GM12878 (cell line): ENCODE data around the gene SLC35F3. TPM values are rescaled to one million over a fixed set of nuclear protein-coding genes. Genes with fewer than 3 reads are reported as not detected.

Source experiments
- ATAC-seq: fragments of 200-7000 bp; cut with Tn5 transposase; 3 replicates; pipeline ENCODE4 v1.9.1; 2020; ENCODE audit warnings: mild to moderate bottlenecking, moderate library complexity
- BruUV-seq: library from RNA; stranded (reverse); fragments of 400-500 nt; replicated peaks from 2 replicates; lab custom pipeline; 2021; lab: Mats Ljungman, UMichigan
- CTCF ChIA-PET: fragments of 300-600 bp; sonication (Branson Sonifier 250); formaldehyde crosslinking; extraction: SDS; loops from one replicate; lab custom pipeline; 2021; ENCODE audit warnings: inconsistent platforms; lab: Yijun Ruan, JAX
- POLR2A ChIA-PET: fragments of 350-600 bp; formaldehyde crosslinking; extraction: SDS; loops from one replicate; lab custom pipeline; 2021; ENCODE audit warnings: inconsistent platforms; lab: Charles Lee
- RAD21 ChIA-PET: fragments of 300-600 bp; sonication (Branson Sonifier 250); formaldehyde crosslinking; loops from one replicate; lab custom pipeline; 2023; ENCODE audit warnings: antibody characterized with exemption; ENCODE audit not compliant: unreplicated experiment; lab: Charles Lee
- SMC1A ChIA-PET: fragments of 300-600 bp; sonication (Branson Sonifier 250); formaldehyde crosslinking; loops from one replicate; lab custom pipeline; 2023; ENCODE audit not compliant: unreplicated experiment, uncharacterized antibody; lab: Charles Lee
- DNase-seq: peaks from one replicate; pipeline ENCODE4 v3.0.0-alpha.2; 2011; ENCODE audit warnings: low read depth, low spot score
- FAIRE-seq: peaks from 3 replicates; lab custom pipeline; 2011; peaks lifted over from hg19 to GRCh38; lab: Jason Lieb, UNC
- H2AFZ ChIP-seq: 2 replicates; pipeline ENCODE4 v1.6.0; 2011; ENCODE audit warnings: low read depth, low read length, control low read depth; ENCODE audit not compliant: control insufficient read depth
- H3K27ac ChIP-seq: 2 replicates; pipeline ENCODE4 v1.5.1; 2011; ENCODE audit warnings: control low read depth; ENCODE audit not compliant: control insufficient read depth, insufficient read depth
- H3K27me3 ChIP-seq, 2 experiments: replicated peaks in 1 of 2; 2 replicates each; pipeline versions ENCODE4 v1.6.0 to v1.6.1; 2011; ENCODE audit warnings: low read length in 1 of 2; ENCODE audit not compliant: control insufficient read depth in 2 of 2, insufficient read depth in 2 of 2
- H3K36me3 ChIP-seq, 2 experiments: 2 replicates each; pipeline ENCODE4 v1.5.1; 2011; ENCODE audit warnings: low read length in 1 of 2; ENCODE audit not compliant: control insufficient read depth in 2 of 2, insufficient read depth in 2 of 2
- H3K4me1 ChIP-seq: 2 replicates; pipeline ENCODE4 v1.6.1; 2011; ENCODE audit warnings: mild to moderate bottlenecking, low read length, moderate library complexity, mixed read lengths; ENCODE audit not compliant: control insufficient read depth, insufficient read depth
- H3K4me2 ChIP-seq: 2 replicates; pipeline ENCODE4 v1.6.0; 2011; ENCODE audit warnings: control low read depth; ENCODE audit not compliant: control insufficient read depth, insufficient read depth
- H3K4me3 ChIP-seq: fragments of 200-600 bp; sonication (generic); 2 replicates; pipeline ENCODE4 v1.5.1; 2016
- H3K79me2 ChIP-seq: 2 replicates; pipeline ENCODE4 v1.6.0; 2011; ENCODE audit warnings: low read length; ENCODE audit not compliant: control insufficient read depth, insufficient read depth
- H3K9ac ChIP-seq: 2 replicates; pipeline ENCODE4 v1.8.0; 2011; ENCODE audit warnings: low read length, control low read depth, mixed read lengths; ENCODE audit not compliant: control insufficient read depth, insufficient read depth
- H3K9me3 ChIP-seq: replicated peaks from 3 replicates; pipeline ENCODE4 v1.5.1; 2011; ENCODE audit warnings: mild to moderate bottlenecking, low read length; ENCODE audit not compliant: control insufficient read depth, insufficient read depth
- H4K20me1 ChIP-seq: 2 replicates; pipeline ENCODE4 v1.6.0; 2011; ENCODE audit not compliant: control insufficient read depth, insufficient read depth
- ASH2L ChIP-seq: fragments of 300-600, 200-600 bp; sonication (generic); IDR thresholded peaks from 2 replicates; pipeline ENCODE4 v1.6.1; 2017; ENCODE audit warnings: low read depth, mild to moderate bottlenecking, borderline replicate concordance
- ATF7 ChIP-seq: fragments of 450-650 bp; IDR thresholded peaks from 2 replicates; pipeline ENCODE4 v1.6.1; 2016; ENCODE audit warnings: low read depth, mild to moderate bottlenecking
- CHD1 ChIP-seq: IDR thresholded peaks from 2 replicates; pipeline ENCODE4 v1.6.1; 2012; ENCODE audit warnings: low read depth, low read length, improper control_type of control experiment
- EED ChIP-seq: sonication (generic); IDR thresholded peaks from 2 replicates; pipeline ENCODE4 v1.6.1; 2016; ENCODE audit warnings: antibody characterized with exemption, low read depth
- JUNB ChIP-seq: IDR thresholded peaks from 2 replicates; pipeline ENCODE4 v1.6.1; 2016; ENCODE audit warnings: antibody characterized with exemption, mild to moderate bottlenecking
- KDM1A ChIP-seq: fragments of 200-600 bp; sonication (generic); IDR thresholded peaks from 2 replicates; pipeline ENCODE4 v1.6.1; 2016; ENCODE audit warnings: borderline replicate concordance
- MEF2B ChIP-seq: fragments of 450-650 bp; IDR thresholded peaks from 2 replicates; pipeline ENCODE4 v1.6.1; 2018; ENCODE audit warnings: mild to moderate bottlenecking, moderate library complexity; ENCODE audit not compliant: partially characterized antibody, poor library complexity, severe bottlenecking
- NFIC ChIP-seq: IDR thresholded peaks from 2 replicates; pipeline ENCODE4 v1.6.1; 2012; ENCODE audit warnings: low read depth, mild to moderate bottlenecking, inconsistent platforms, low read length, moderate library complexity
- POLR2AphosphoS2 ChIP-seq: IDR thresholded peaks from 2 replicates; pipeline ENCODE4 v1.6.1; 2011; ENCODE audit warnings: low read depth, mild to moderate bottlenecking, low read length, improper control_type of control experiment, moderate library complexity
- RB1 ChIP-seq: fragments of 450-650 bp; formaldehyde crosslinking; IDR thresholded peaks from 2 replicates; pipeline ENCODE4 v1.6.1; 2017; ENCODE audit warnings: mild to moderate bottlenecking, borderline replicate concordance
- RFX5 ChIP-seq: IDR thresholded peaks from 2 replicates; pipeline ENCODE4 v1.6.1; 2011; ENCODE audit warnings: low read depth, low read length, improper control_type of control experiment
- STAT1 ChIP-seq: fragments of 450-650 bp; conservative IDR thresholded peaks from 2 replicates; pipeline ENCODE4 v1.6.1; 2014; ENCODE audit warnings: antibody characterized with exemption, mild to moderate bottlenecking
- ZNF207 ChIP-seq: fragments of 450-650 bp; IDR thresholded peaks from 2 replicates; pipeline ENCODE4 v1.6.1; 2014; ENCODE audit warnings: antibody characterized with exemption, mild to moderate bottlenecking, borderline replicate concordance
- ZNF622 ChIP-seq: fragments of 450-650 bp; IDR thresholded peaks from 2 replicates; pipeline ENCODE4 v1.6.1; 2017; ENCODE audit warnings: mild to moderate bottlenecking, inconsistent platforms
- WGBS: methylation state at CpG from one replicate; pipeline ENCODE4 v1.1.6; 2016; ENCODE audit warnings: low lambda C conversion rate; ENCODE audit not compliant: insufficient replicate concordance, insufficient coverage; ENCODE audit errors: missing lambda C conversion rate; 5-methylcytosine and 5-hydroxymethylcytosine counted together
- in situ Hi-C: fragments of 300-500 bp; cut with MboI; formaldehyde crosslinking; loops from 9 replicates; pipeline ENCODE4 v1.14.3; 2018; ENCODE audit warnings: mixed read lengths
- intact Hi-C: fragments of 100-400 bp; cut with micrococcal nuclease; formaldehyde crosslinking; loops from one replicate; pipeline ENCODE4 v1.14.2; 2022; ENCODE audit not compliant: unreplicated experiment
- polyA plus RNA-seq, 11 experiments: library from polyadenylated mRNA; depleted of rRNA in 4 of 11; unstranded in 6 of 11; stranded (reverse) in 5 of 11; fragments of >200 nt; fragmentation: Nextera tagmentation in 4 of 11; fragmentation: Illumina TruSeq in 1 of 11; extraction: Ambion mirVana in 4 of 11; extraction: Trizol in 1 of 11; gene quantifications; 1 replicate in 1 of 11; 2 replicates in 10 of 11; pipeline versions ENCODE4 v1.2.1 to v1.2.3, GENCODE V29; 2011 to 2016; ENCODE audit warnings: inconsistent platforms in 2 of 11, missing spikeins in 2 of 11, low read depth in 1 of 11
- total RNA-seq, 4 experiments: library from RNA; depleted of rRNA in 3 of 4; stranded (reverse); fragments of >200 nt in 3 of 4; fragmentation: Illumina TruSeq in 1 of 4; extraction: Trizol in 1 of 4; gene quantifications; 2 replicates each; pipeline versions ENCODE4 v1.2.1 to v1.2.3, GENCODE V29; 2013 to 2021
- TF ChIP-seq, protein P1 (sequence below): IDR thresholded peaks from 2 replicates; pipeline ENCODE4 v1.6.1; 2012; ENCODE audit warnings: low read depth, low read length, improper control_type of control experiment
- TF ChIP-seq, protein P2 (sequence below): IDR thresholded peaks from 2 replicates; pipeline ENCODE4 v1.6.1; 2012; ENCODE audit warnings: low read length, inconsistent platforms
- TF ChIP-seq, protein P3 (sequence below): IDR thresholded peaks from 2 replicates; pipeline ENCODE4 v1.6.1; 2011; ENCODE audit warnings: low read depth, mild to moderate bottlenecking, low read length, moderate library complexity, borderline replicate concordance; ENCODE audit errors: extremely low read depth

The SLC35F3 gene
- total and polyA plus RNA-seq, 10 of the 15 experiments (the other 5 are each of a cell fraction or from before 2014, with no cell fraction given) = 1.0 to 8.6 (median 5.7) TPM

- Histone ChIP-seq H3K36me3 (no peaks in the 10 kb centered on the region), H3K27ac (no peak overlapping the region), H3K4me3 (no peak overlapping the region), H3K79me2 (no peaks in the 10 kb centered on the region), H3K4me2 (no peak overlapping the region), H3K27me3 (peaks cover 1 to 2% of the 10 kb centered on the region in 2 experiments; a peak in 3 of 4 replicates), H3K9me3 (no peaks in the 10 kb centered on the region), H2AFZ (no peak overlapping the region), H4K20me1 (no peaks in the 10 kb centered on the region), H3K4me1 (no peaks in the 10 kb centered on the region), H3K9ac (no peak overlapping the region)
- POLR2A ChIA-PET = no interaction called here
- no TSS peak for BruUV-seq
- ATAC-seq (no peak), FAIRE-seq (no peak), DNase-seq (no peak)
- CTCF ChIA-PET = interaction anchor here (0.7 to 1.4 kb wide), 2 partner anchors 12 to 224 kb away, joined by 3 to 4 read pairs; no protein-coding TSS in a partner anchor
- in situ Hi-C loops (loop anchor here (25.0 kb wide), 1 partner anchor 985 kb away; no protein-coding TSS in a partner anchor), intact Hi-C loops (no loop called here)
- RAD21 ChIA-PET = no interaction called here
- SMC1A ChIA-PET = no interaction called here
- TF ChIP-seq RFX5 = no peak
- TF ChIP-seq ZNF622 = no peak
- no peak for TF ChIP-seq MEF2B
- 11% methylated on average over 8 of the region's 8 CpGs for WGBS
Observed at GRCh38 chr1:234102583-234102982, 198.1 kb downstream of the SLC35F3 start.

- Histone ChIP-seq H3K4me1 (no peaks in the 10 kb centered on the region), H3K4me3 (no peak overlapping the region), H3K79me2 (no peaks in the 10 kb centered on the region), H3K9me3 (no peaks in the 10 kb centered on the region), H3K36me3 (no peaks in the 10 kb centered on the region), H3K4me2 (no peak overlapping the region), H3K9ac (no peak overlapping the region), H2AFZ (no peak overlapping the region), H4K20me1 (no peaks in the 10 kb centered on the region), H3K27ac (no peak overlapping the region), H3K27me3 (peaks cover 1 to 2% of the 10 kb centered on the region in 2 experiments; a peak in 3 of 4 replicates)
- ChIA-PET RAD21 (no interaction called here), SMC1A (no interaction called here), CTCF (interaction anchor here (0.6 kb wide), 1 partner anchor 11 kb away, joined by 3 read pairs; no protein-coding TSS in a partner anchor), POLR2A (no interaction called here)
- ATAC-seq = no peak
- no peak for FAIRE-seq
- DNase-seq = no peak
- WGBS = 20% methylated on average over 3 of the region's 3 CpGs
- intact Hi-C loops (no loop called here), in situ Hi-C loops (loop anchor here (25.0 kb wide), 1 partner anchor 984 kb away; no protein-coding TSS in a partner anchor)
- BruUV-seq = no TSS peak
- TF ChIP-seq, protein P1, sequence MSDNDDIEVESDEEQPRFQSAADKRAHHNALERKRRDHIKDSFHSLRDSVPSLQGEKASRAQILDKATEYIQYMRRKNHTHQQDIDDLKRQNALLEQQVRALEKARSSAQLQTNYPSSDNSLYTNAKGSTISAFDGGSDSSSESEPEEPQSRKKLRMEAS = no peak
- TF ChIP-seq POLR2AphosphoS2 (no peak), EED (no peak), NFIC (no peak), JUNB (no peak), KDM1A (no peak), ZNF207 (no peak), STAT1 (no peak), ASH2L (no peak), RB1 (no peak), MEF2B (no peak), CHD1 (no peak), ATF7 (no peak)
- TF ChIP-seq, protein P2, sequence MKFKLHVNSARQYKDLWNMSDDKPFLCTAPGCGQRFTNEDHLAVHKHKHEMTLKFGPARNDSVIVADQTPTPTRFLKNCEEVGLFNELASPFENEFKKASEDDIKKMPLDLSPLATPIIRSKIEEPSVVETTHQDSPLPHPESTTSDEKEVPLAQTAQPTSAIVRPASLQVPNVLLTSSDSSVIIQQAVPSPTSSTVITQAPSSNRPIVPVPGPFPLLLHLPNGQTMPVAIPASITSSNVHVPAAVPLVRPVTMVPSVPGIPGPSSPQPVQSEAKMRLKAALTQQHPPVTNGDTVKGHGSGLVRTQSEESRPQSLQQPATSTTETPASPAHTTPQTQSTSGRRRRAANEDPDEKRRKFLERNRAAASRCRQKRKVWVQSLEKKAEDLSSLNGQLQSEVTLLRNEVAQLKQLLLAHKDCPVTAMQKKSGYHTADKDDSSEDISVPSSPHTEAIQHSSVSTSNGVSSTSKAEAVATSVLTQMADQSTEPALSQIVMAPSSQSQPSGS = no peak
- TF ChIP-seq, protein P3, sequence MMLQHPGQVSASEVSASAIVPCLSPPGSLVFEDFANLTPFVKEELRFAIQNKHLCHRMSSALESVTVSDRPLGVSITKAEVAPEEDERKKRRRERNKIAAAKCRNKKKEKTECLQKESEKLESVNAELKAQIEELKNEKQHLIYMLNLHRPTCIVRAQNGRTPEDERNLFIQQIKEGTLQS = no peak
Observed at GRCh38 chr1:234103198-234103597, 198.7 kb downstream of the SLC35F3 start.
